ENCODE measurements around the gene KCNK10. TPM values are rescaled to one million over a fixed set of nuclear protein-coding genes. Genes with fewer than 3 reads are reported as not detected.

KCNK10 gene
- total and polyA plus RNA-seq, 10 of the 15 experiments (the other 5 are each of a cell fraction or from before 2014, with no cell fraction given) = 0.01 to 0.06 (median 0.02) TPM; not detected in 7

GRCh38 chr14:88194531-88194930, 128.5 kb downstream of the KCNK10 start:
- no peak for TF ChIP-seq RAD21 (IDR thresholded peaks at IDR 0.05; ENCODE audit: insufficient read depth, low read depth, low read length)
- no peak for TF ChIP-seq MTA2 (IDR thresholded peaks at IDR 0.05; ENCODE audit: low read depth)
- no peak for TF ChIP-seq RELA (IDR thresholded peaks at IDR 0.05; ENCODE audit: borderline replicate concordance, partially characterized antibody)
- no peak for TF ChIP-seq CBX5 (IDR thresholded peaks at IDR 0.05; ENCODE audit: low read depth)
- no peak for TF ChIP-seq ZNF217 (IDR thresholded peaks at IDR 0.05)
- no peak for TF ChIP-seq SUPT20H (IDR thresholded peaks at IDR 0.05; ENCODE audit: borderline replicate concordance, control insufficient read depth, low read depth, low read length)
- TF ChIP-seq BACH1 (IDR thresholded peaks at IDR 0.05; ENCODE audit: borderline replicate concordance) = no peak
- no peak for TF ChIP-seq ZNF622 (IDR thresholded peaks at IDR 0.05)
- no peak for TF ChIP-seq MAX (IDR thresholded peaks at IDR 0.05; ENCODE audit: low read depth, low read length)
- no peak for TF ChIP-seq EP300 (IDR thresholded peaks at IDR 0.05; ENCODE audit: borderline replicate concordance in 1 of 2, control insufficient read depth in 1 of 2, low read depth in 2 of 2, low read length in 2 of 2)
- no peak for TF ChIP-seq REST (IDR thresholded peaks at IDR 0.05; ENCODE audit: low read depth, low read length)
- no peak for TF ChIP-seq GATAD2B (conservative IDR thresholded peaks at IDR 0.05; ENCODE audit: low read depth)
- TF ChIP-seq JUNB (IDR thresholded peaks at IDR 0.05) = no peak
- TF ChIP-seq TARDBP (IDR thresholded peaks at IDR 0.05; ENCODE audit: borderline replicate concordance) = no peak
- no peak for TF ChIP-seq NFXL1 (IDR thresholded peaks at IDR 0.05; ENCODE audit: borderline replicate concordance)
- TF ChIP-seq BCLAF1 (IDR thresholded peaks at IDR 0.05) = no peak
- no peak for TF ChIP-seq RUNX3 (IDR thresholded peaks at IDR 0.05; ENCODE audit: low read length)
- no peak for TF ChIP-seq SREBF1 (IDR thresholded peaks at IDR 0.05; ENCODE audit: low read length)
- TF ChIP-seq ZBED1 (IDR thresholded peaks at IDR 0.05; ENCODE audit: borderline replicate concordance) = no peak
- Histone ChIP-seq H3K36me3 (ENCODE audit: control insufficient read depth in 2 of 2, insufficient read depth in 2 of 2, low read length in 1 of 2) (no peaks in the 10 kb centered on the region), H4K20me1 (ENCODE audit: control insufficient read depth, insufficient read depth) (no peaks in the 10 kb centered on the region), H3K9me3 (replicated peaks; ENCODE audit: control insufficient read depth, insufficient read depth, low read length) (no peaks in the 10 kb centered on the region), H3K79me2 (ENCODE audit: control insufficient read depth, insufficient read depth, low read length) (no peaks in the 10 kb centered on the region), H3K4me2 (ENCODE audit: control insufficient read depth, insufficient read depth) (no peak overlapping the region), H3K27me3 (replicated peaks in 1 of 2; ENCODE audit: control insufficient read depth in 2 of 2, insufficient read depth in 2 of 2, low read length in 1 of 2) (peaks cover 0 to 3% of the 10 kb centered on the region in 2 experiments; a peak in 3 of 4 replicates), H3K4me1 (ENCODE audit: control insufficient read depth, insufficient read depth, low read length) (no peaks in the 10 kb centered on the region), H2AFZ (ENCODE audit: control insufficient read depth, low read depth, low read length) (no peak overlapping the region), H3K27ac (ENCODE audit: control insufficient read depth, insufficient read depth) (no peak overlapping the region), H3K4me3 (no peak overlapping the region), H3K9ac (ENCODE audit: control insufficient read depth, insufficient read depth, low read length) (no peak overlapping the region)
- no peak for FAIRE-seq
- no TSS peak for BruUV-seq (replicated peaks)
- ChIA-PET SMC1A (ENCODE audit: uncharacterized antibody, unreplicated experiment) (no interaction called here), POLR2A (no interaction called here), RAD21 (ENCODE audit: unreplicated experiment) (no interaction called here), CTCF (no interaction called here)
- intact Hi-C loops (cut with micrococcal nuclease; ENCODE audit: unreplicated experiment) (no loop called here), in situ Hi-C loops (cut with MboI) (no loop called here)
- ATAC-seq = no peak
- WGBS (ENCODE audit: insufficient coverage, insufficient replicate concordance, low lambda C conversion rate, missing lambda C conversion rate) = 23% methylated on average over 8 of the region's 8 CpGs
- DNase-seq (ENCODE audit: low read depth, low spot score) = no peak
